GM12865 (cell line): Measurements from ENCODE around the gene FAM234A.

Experiments used
- DNase-seq: peaks from one replicate; pipeline ENCODE4 v3.0.0; 2010; ENCODE audit warnings: low read depth
- H3K4me3 ChIP-seq: 2 replicates; pipeline ENCODE4 v1.5.1; 2011; ENCODE audit warnings: mild to moderate bottlenecking, low read depth, low read length, control low read depth
- TF ChIP-seq, protein P1 (sequence below): IDR thresholded peaks from 2 replicates; pipeline ENCODE4 v1.5.1; 2011; ENCODE audit warnings: low read length, control low read depth, low read depth, inconsistent platforms; ENCODE audit not compliant: insufficient read depth; ENCODE audit errors: missing control alignments

The FAM234A gene

DNA sequence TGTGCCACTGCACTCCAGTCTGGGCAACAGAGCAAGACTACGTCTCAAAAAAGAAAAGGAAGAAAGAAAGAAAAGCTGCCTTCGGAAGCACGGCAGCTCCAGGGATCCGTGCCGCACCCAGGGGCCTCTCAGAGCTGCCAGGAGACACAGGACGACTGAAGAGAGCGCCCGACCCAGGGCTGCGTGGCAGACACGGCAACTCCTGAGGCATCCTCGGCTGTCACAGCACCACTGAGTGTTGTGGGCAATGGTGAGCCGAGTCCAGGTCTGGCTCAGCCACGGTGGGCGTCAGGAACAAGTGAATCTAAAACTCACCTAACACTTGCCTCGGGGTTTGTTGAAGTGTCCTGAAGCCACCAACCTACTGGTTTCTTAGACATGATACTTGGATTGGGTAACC is 77.1 kb downstream of the FAM234A start:
- no peak overlapping the region for H3K4me3 ChIP-seq
- DNase-seq: no peak

DNA sequence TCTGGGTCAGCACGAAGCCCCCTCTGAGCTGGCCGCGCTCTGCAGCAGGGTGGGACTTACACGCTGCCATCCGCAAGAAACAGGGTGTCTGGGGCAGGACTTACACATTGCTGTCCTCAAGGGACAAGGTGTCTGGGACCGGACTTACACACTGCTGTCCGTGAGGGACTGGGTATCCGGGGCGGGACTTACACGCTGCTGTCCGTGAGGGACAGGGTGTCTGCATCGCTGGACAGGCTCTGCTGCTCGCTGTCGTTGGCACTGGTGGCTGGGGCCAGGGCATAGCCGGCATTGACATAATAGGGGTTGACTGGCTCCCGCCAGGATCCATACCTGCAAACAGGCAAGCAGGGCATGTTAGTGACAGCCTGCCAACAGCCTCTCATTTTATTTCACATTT is 79.7 kb downstream of the FAM234A start:
- H3K4me3 ChIP-seq: no peak overlapping the region
- no peak for DNase-seq
- TF ChIP-seq, protein P1, sequence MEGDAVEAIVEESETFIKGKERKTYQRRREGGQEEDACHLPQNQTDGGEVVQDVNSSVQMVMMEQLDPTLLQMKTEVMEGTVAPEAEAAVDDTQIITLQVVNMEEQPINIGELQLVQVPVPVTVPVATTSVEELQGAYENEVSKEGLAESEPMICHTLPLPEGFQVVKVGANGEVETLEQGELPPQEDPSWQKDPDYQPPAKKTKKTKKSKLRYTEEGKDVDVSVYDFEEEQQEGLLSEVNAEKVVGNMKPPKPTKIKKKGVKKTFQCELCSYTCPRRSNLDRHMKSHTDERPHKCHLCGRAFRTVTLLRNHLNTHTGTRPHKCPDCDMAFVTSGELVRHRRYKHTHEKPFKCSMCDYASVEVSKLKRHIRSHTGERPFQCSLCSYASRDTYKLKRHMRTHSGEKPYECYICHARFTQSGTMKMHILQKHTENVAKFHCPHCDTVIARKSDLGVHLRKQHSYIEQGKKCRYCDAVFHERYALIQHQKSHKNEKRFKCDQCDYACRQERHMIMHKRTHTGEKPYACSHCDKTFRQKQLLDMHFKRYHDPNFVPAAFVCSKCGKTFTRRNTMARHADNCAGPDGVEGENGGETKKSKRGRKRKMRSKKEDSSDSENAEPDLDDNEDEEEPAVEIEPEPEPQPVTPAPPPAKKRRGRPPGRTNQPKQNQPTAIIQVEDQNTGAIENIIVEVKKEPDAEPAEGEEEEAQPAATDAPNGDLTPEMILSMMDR: no peak

More for the DNA sequence above, 77.1 kb downstream of the FAM234A start:
- TF ChIP-seq, protein P1: no peak

DNA sequence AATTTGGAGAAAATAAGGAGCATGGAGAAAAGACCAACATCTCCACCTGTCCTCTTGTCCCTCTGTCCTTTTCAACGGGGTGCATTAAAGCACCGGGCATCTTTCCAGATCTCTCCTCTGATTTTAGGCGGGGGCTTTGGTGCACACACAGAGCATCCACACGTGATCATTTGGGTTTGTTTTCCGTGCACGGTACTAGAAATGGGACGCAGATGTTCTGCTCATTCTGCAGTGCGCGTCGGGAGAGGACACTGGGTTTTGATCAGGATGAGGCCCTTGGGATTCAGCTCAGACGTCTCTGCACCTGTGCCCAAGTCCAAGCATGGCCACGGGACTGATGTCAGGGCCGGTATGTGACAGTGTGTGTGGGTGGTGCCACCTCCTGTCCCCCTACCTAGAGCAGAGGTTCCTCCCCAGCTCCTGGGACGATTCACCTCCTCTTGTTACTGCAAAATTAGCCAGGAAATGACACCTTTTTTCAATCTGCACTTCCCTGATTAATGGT is 80.2 kb downstream of the FAM234A start:
- no peak overlapping the region for H3K4me3 ChIP-seq
- TF ChIP-seq, protein P1: no peak
- no peak for DNase-seq
